Measurements from ENCODE around the gene SFRP4. TPM values are rescaled to one million over a fixed set of nuclear protein-coding genes. Genes with fewer than 3 reads are reported as not detected.

Gene SFRP4
- total RNA-seq, 1 donor from 2014 or later = 0.06 TPM

- peak; percentile 36 for TF ChIP-seq CTCF (conservative IDR thresholded peaks at IDR 0.05; ENCODE audit: low read depth, low read length)
- DNase-seq (ENCODE audit: low read depth) = no peak
- no peak overlapping the region for H3K4me3 ChIP-seq (ENCODE audit: low read depth, low read length)
These were observed 1.9 kb upstream of the SFRP4 start for GRCh38 chr7:37918526-37918925.

GRCh38 chr7:37916017-37916672 lies 472 bp downstream of the SFRP4 start:
- H3K4me3 ChIP-seq (ENCODE audit: low read depth, low read length) = peak overlapping the region; percentile 63
- no peak for DNase-seq (ENCODE audit: low read depth)
- no peak for TF ChIP-seq CTCF (conservative IDR thresholded peaks at IDR 0.05; ENCODE audit: low read depth, low read length)

GRCh38 chr7:37915438-37915837 lies 1.2 kb downstream of the SFRP4 start:
- no peak overlapping the region for H3K4me3 ChIP-seq (ENCODE audit: low read depth, low read length)
- DNase-seq (ENCODE audit: low read depth) = no peak
- no peak for TF ChIP-seq CTCF (conservative IDR thresholded peaks at IDR 0.05; ENCODE audit: low read depth, low read length)

- no peak for DNase-seq (ENCODE audit: low read depth)
These were observed 3.9 kb downstream of the SFRP4 start for GRCh38 chr7:37912756-37913155.

GRCh38 chr7:37908221-37908788 lies 8.3 kb downstream of the SFRP4 start:
- no peak for TF ChIP-seq CTCF (conservative IDR thresholded peaks at IDR 0.05; ENCODE audit: low read depth, low read length)
- no peak for DNase-seq (ENCODE audit: low read depth)
- H3K4me3 ChIP-seq (ENCODE audit: low read depth, low read length) = no peak overlapping the region

More at GRCh38 chr7:37912756-37913155, 3.9 kb downstream of the SFRP4 start:
- TF ChIP-seq CTCF (conservative IDR thresholded peaks at IDR 0.05; ENCODE audit: low read depth, low read length) = no peak
- no peak overlapping the region for H3K4me3 ChIP-seq (ENCODE audit: low read depth, low read length)

GRCh38 chr7:37901890-37902524 lies 14.6 kb downstream of the SFRP4 start:
- TF ChIP-seq CTCF (conservative IDR thresholded peaks at IDR 0.05; ENCODE audit: low read depth, low read length) = no peak
- H3K4me3 ChIP-seq (ENCODE audit: low read depth, low read length) = no peak overlapping the region
- DNase-seq (ENCODE audit: low read depth) = no peak
